Measurements from ENCODE around the gene TIAM1.

- TF ChIP-seq POLR2A (IDR thresholded peaks at IDR 0.05; ENCODE audit: low read depth) (no peak), POLR2AphosphoS5 (IDR thresholded peaks at IDR 0.05) (no peak)
Measured at GRCh38 chr21:31135531-31136184, 208.4 kb downstream of the TIAM1 start.

Measured in esophagus muscularis mucosa (tissue), 2 donors.